ENCODE measurements around the gene GSG1L.
A peak's percentile ranks its signal among the peaks of the same experiment; 100 is the strongest.

Gene GSG1L

DNA sequence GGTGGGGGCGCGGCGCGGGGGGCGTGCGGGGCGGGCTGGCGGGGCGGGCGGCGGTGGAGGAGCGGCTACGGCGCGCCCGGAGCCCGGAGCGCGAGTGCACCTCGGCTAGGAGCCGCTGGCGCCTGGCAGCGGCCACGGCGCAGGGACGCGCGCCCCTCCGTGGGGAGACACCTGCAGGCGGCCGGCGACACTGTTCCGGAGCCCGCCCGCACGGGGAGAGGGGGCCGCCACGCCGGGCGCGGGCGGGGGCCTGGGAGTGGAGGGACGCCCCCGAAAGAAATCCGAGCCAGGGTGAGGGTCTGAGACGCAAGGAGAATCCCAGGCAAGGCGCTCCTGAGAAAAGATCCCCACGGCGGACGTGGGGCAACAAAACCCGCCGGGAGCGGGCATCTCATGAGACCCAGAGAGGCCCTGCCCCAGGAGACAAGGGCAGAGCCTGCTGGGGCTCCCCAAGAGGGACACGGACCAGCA is at the start of gene GSG1L:
Gene GSG1L, minus strand, starts transcription at position 124 of the 471 bp plus-strand sequence. CDS start 290 bp downstream, outside the sequence.
- TF ChIP-seq, protein P1, sequence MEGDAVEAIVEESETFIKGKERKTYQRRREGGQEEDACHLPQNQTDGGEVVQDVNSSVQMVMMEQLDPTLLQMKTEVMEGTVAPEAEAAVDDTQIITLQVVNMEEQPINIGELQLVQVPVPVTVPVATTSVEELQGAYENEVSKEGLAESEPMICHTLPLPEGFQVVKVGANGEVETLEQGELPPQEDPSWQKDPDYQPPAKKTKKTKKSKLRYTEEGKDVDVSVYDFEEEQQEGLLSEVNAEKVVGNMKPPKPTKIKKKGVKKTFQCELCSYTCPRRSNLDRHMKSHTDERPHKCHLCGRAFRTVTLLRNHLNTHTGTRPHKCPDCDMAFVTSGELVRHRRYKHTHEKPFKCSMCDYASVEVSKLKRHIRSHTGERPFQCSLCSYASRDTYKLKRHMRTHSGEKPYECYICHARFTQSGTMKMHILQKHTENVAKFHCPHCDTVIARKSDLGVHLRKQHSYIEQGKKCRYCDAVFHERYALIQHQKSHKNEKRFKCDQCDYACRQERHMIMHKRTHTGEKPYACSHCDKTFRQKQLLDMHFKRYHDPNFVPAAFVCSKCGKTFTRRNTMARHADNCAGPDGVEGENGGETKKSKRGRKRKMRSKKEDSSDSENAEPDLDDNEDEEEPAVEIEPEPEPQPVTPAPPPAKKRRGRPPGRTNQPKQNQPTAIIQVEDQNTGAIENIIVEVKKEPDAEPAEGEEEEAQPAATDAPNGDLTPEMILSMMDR (IDR thresholded peaks at IDR 0.05; ENCODE audit: low read depth, low read length): no peak

DNA sequence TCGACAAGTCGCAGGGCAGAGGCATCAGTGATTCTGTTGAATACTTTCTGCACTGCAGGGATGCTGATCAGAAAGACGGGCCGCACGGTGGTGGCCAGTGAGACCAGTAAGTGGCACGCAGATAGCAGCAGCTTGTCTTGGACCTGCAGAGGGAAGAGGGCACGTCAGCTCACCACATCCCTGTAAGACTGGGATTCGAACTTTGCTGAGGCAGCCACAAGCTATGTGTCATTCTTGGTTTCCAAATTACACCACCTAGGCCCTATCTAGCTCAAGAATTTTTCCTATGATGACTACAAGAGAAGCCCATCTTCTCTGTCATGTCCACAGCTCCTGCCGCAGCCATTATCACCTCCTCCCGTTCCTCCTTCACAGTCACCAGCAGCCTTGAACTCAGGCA is 49.4 kb upstream of the GSG1L start:
- no peak for DNase-seq (ENCODE audit: low read depth in 2 of 2)
- no peak overlapping the region for H3K4me3 ChIP-seq (replicated peaks in 1 of 2; ENCODE audit: low read depth in 2 of 2, low read length in 2 of 2)
- TF ChIP-seq, protein P1 (IDR thresholded peaks at IDR 0.05; ENCODE audit: low read depth, low read length): no peak

More for the DNA sequence above, at the start of gene GSG1L:
- H3K4me3 ChIP-seq (replicated peaks in 1 of 2; ENCODE audit: low read depth in 2 of 2, low read length in 2 of 2): no peak within 1 kb of the TSS
- no peak for DNase-seq (ENCODE audit: low read depth in 2 of 2)

DNA sequence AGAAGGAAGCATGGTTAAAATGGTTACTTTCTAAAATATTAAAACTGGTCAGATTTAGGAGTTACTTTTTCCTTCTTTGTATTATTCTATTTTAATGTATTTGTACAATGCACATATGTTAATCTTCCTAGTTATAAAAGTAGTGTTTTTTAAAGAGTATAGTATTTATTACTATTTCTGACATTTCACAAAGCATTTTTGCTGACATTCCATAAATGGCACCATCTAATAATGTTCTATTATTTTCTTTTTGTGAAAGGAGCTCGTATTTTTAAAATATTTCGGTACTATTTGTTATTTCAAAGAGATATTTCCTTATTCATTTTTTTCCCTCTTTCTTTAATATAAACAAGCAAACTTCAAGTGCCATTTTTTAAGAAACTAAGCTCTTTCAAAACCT is 47.5 kb upstream of the GSG1L start:
- TF ChIP-seq, protein P1 (IDR thresholded peaks at IDR 0.05; ENCODE audit: low read depth, low read length): no peak
- no peak for DNase-seq (ENCODE audit: low read depth in 2 of 2)
- H3K4me3 ChIP-seq (replicated peaks in 1 of 2; ENCODE audit: low read depth in 2 of 2, low read length in 2 of 2): no peak overlapping the region

GRCh38 chr16:28110479-28110878 is 47.0 kb upstream of the GSG1L start:
- H3K4me3 ChIP-seq (replicated peaks in 1 of 2; ENCODE audit: low read depth in 2 of 2, low read length in 2 of 2): no peak overlapping the region
- DNase-seq (ENCODE audit: low read depth in 2 of 2): peak in 1 of 2 donors; percentile 27
- TF ChIP-seq, protein P1 (IDR thresholded peaks at IDR 0.05; ENCODE audit: low read depth, low read length): no peak

- peak in 1 of 2 donors; percentile 71 for DNase-seq (ENCODE audit: low read depth in 2 of 2)
- TF ChIP-seq, protein P1 (IDR thresholded peaks at IDR 0.05; ENCODE audit: low read depth, low read length): no peak
- H3K4me3 ChIP-seq (replicated peaks in 1 of 2; ENCODE audit: low read depth in 2 of 2, low read length in 2 of 2): no peak overlapping the region
Observed at GRCh38 chr16:28110074-28110473, 46.6 kb upstream of the GSG1L start.

DNA sequence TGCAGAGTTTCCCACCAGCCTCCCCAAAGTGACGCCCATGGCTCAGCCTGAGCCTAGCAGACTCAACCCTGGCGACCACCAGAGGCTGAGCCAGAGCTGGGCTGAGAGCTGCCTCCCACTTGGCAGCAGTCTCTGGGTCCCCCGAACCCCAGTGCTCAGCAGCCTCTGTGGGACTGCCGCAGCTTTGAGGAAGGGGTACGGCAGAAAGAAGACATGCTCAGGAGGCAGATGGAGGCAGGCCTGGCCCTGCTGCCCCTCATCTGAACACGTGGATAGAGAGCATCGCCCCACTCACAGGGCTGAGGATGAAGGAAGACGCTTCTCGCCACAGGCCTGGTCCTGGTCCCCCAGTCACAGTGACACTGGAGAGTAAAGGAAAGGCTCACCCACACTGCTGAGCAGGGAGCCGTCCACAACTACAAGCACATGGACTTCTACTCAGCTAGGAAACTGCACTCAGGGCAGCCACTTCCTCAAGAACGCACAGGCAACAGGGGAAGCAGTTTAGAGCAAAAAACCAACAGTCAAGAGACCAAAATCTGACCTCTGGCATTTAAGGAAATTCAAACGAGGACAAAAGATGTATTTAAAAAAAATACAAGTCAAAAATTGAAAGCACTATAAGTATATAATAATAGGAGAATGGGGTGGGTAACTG is 45.2 kb upstream of the GSG1L start:
- TF ChIP-seq, protein P1 (IDR thresholded peaks at IDR 0.05; ENCODE audit: low read depth, low read length): no peak
- no peak for DNase-seq (ENCODE audit: low read depth in 2 of 2)
- no peak overlapping the region for H3K4me3 ChIP-seq (replicated peaks in 1 of 2; ENCODE audit: low read depth in 2 of 2, low read length in 2 of 2)
